Ovary (tissue), 9 donors: ENCODE results near the gene CACNA1F. TPM values are rescaled to one million over a fixed set of nuclear protein-coding genes. Genes with fewer than 3 reads are reported as not detected.

Experiments used
- DNase-seq, 5 donors: peaks; one replicate each; pipeline ENCODE4 v3.0.0-alpha.2; 2019 to 2020
- H3K27ac ChIP-seq, 2 donors: fragments of 200-600 bp; one replicate each; pipeline versions ENCODE4 v1.5.1 to v1.8.0; 2019 to 2022
- H3K27me3 ChIP-seq: fragments of 200-600 bp; one replicate; pipeline ENCODE4 v1.8.0; 2022
- H3K36me3 ChIP-seq: fragments of 200-600 bp; sonication (generic); one replicate; pipeline ENCODE4 v1.5.1; 2019
- H3K4me1 ChIP-seq: one replicate; pipeline ENCODE4 v1.8.1; 2013; ENCODE audit warnings: mild to moderate bottlenecking, moderate library complexity; ENCODE audit not compliant: insufficient read depth
- H3K4me3 ChIP-seq: fragments of 200-600 bp; sonication (generic); one replicate; pipeline ENCODE4 v1.5.1; 2017
- H3K9me3 ChIP-seq, 2 donors: fragments of 200-600 bp in 1 of 2; sonication (generic) in 1 of 2; one replicate each; pipeline versions ENCODE4 v1.5.1 to v1.8.1; 2013 to 2019; ENCODE audit warnings: mild to moderate bottlenecking in 1 of 2, moderate library complexity in 1 of 2
- CTCF ChIP-seq, 3 donors: fragments of 450-650 bp in 2 of 3; fragments of 200-600 bp in 1 of 3; IDR thresholded peaks; one replicate each; pipeline versions ENCODE4 v1.5.1 to v1.8.0; 2016 to 2022; ENCODE audit warnings: antibody characterized with exemption in 3 of 3, mild to moderate bottlenecking in 1 of 3
- EP300 ChIP-seq: sonication (generic); formaldehyde crosslinking; IDR thresholded peaks from one replicate; pipeline ENCODE4 v1.6.1; 2017; ENCODE audit warnings: antibody characterized with exemption
- POLR2A ChIP-seq: fragments of 450-650 bp; IDR thresholded peaks from one replicate; pipeline ENCODE4 v1.6.1; 2017; ENCODE audit warnings: antibody characterized with exemption, mild to moderate bottlenecking, moderate library complexity
- WGBS, 3 donors: extraction: QIAGEN DNeasy Blood & Tissue Kit in 1 of 3; methylation state at CpG; one replicate each; pipeline versions ENCODE4 v1.1.5 to v1.1.7; 2013 to 2017; 5-methylcytosine and 5-hydroxymethylcytosine counted together
- intact Hi-C, 4 donors: fragments of 100-400 bp; cut with DNase I; formaldehyde crosslinking; loops; one replicate each; pipeline versions ENCODE4 v1.11.0 to v1.15.1; 2022 to 2023
- polyA plus RNA-seq, 2 donors: library from polyadenylated mRNA; stranded (reverse); fragments of 200-250 nt in 1 of 2; fragments of 350-450 nt in 1 of 2; fragmentation: Illumina TruSeq in 1 of 2; extraction: RNeasy Lipid Tissue Mini Kit (QIAGEN cat#74804) in 1 of 2; gene quantifications; one replicate each; pipeline ENCODE4 v1.2.3, GENCODE V29; 2013 to 2014
- total RNA-seq, 7 donors: library from RNA; depleted of rRNA in 2 of 7; stranded (reverse); fragments of >200 nt in 2 of 7; fragmentation: NEBNext Ultra II Directional in 3 of 7; extraction: Animal tissue kit (Norgen Biotek cat#: 25700) in 3 of 7; gene quantifications; one replicate each; pipeline versions ENCODE4 v1.1.0 to v1.2.4, GENCODE V29; 2016 to 2023
- donor health status: DM: no; HTN: no; CAD: no; lungs with moderate emphysema.
- donor health status: DM: no; HTN: no; CAD: no.
- donor health status: Bipolar disorder and iron deficiency.
- donor health status: DM: yes; HTN: yes; CAD: no.
- donor health status: DM: no; HTN: no; CAD: no.
- donor health status: DM: yes; HTN: yes; CAD: no.

Gene CACNA1F
- total and polyA plus RNA-seq, 9 donors = 0.02 to 0.32 (median 0.15) TPM; not detected in 2

DNA sequence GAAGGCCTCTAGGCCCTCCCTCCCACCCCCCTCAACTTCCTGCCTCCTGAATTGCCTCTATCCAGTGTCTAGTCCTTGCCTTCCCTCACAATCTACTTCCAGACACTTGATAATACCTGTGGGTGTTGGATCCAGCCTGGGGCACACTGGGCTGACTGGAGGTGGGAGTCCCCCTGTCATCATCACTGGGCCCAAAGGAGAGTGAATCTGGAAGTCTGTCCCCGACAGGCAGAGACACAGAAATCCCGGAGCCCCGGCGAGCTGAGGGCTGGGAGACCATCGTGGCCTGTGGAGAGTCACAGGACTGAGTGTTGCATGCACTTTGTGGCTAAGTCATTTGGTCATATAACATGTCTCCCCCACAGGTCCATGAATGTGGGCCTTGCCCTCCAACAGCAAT is 24.7 kb downstream of the CACNA1F start:
- intact Hi-C loops = no loop called here
- WGBS, 3 donors = 84 to 95% (median 87%) methylated on average over 5 of the region's 5 CpGs
- Histone ChIP-seq H3K4me1 (no peaks in the 10 kb centered on the region), H3K36me3 (no peaks in the 10 kb centered on the region), H3K27ac (no peak overlapping the region), H3K4me3 (no peak overlapping the region), H3K9me3 (no peaks in the 10 kb centered on the region), H3K27me3 (no peaks in the 10 kb centered on the region)
- TF ChIP-seq CTCF (IDR thresholded peaks at IDR 0.05) (no peak), EP300 (no peak), POLR2A (no peak)
- no peak for DNase-seq

DNA sequence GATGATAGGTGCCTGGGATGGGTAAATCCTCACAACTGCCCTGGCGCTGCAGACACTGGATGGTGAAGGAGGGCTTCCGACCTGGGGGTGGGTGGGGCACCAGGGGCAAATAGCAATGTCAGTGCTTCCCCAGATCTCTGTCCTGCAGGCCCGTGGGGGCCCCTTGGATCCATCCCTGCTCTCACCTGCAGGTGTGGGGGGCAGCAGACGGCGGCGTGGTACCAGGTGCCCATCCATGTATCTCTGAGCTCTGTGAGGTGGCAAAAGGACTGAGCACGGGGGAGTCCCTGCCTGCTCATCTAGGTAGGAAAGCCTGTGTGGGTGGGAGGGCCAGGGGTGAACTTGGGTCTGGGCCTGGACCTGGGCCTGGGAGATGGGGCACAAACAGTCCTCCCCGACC is 26.6 kb downstream of the CACNA1F start:
- no peaks in the 10 kb centered on the region for H3K36me3 ChIP-seq
- no peaks in the 10 kb centered on the region for H3K9me3 ChIP-seq
- 73 to 82% (median 78%) methylated on average over 8 of the region's 8 CpGs for WGBS, 3 donors
- H3K4me1 ChIP-seq = no peaks in the 10 kb centered on the region
- intact Hi-C loops = no loop called here
- TF ChIP-seq EP300 = no peak
- no peak for TF ChIP-seq CTCF (IDR thresholded peaks at IDR 0.05)
- no peak for TF ChIP-seq POLR2A
- H3K4me3 ChIP-seq = no peak overlapping the region
- H3K27ac ChIP-seq = no peak overlapping the region
- no peaks in the 10 kb centered on the region for H3K27me3 ChIP-seq
- no peak for DNase-seq

GRCh38 chrX:49205443-49205842 is 27.7 kb downstream of the CACNA1F start:
- Histone ChIP-seq H3K27me3 (no peaks in the 10 kb centered on the region), H3K36me3 (no peaks in the 10 kb centered on the region), H3K9me3 (no peaks in the 10 kb centered on the region), H3K4me3 (no peak overlapping the region), H3K27ac (no peak overlapping the region), H3K4me1 (no peaks in the 10 kb centered on the region)
- TF ChIP-seq EP300 (no peak), CTCF (IDR thresholded peaks at IDR 0.05) (no peak), POLR2A (no peak)
- DNase-seq = no peak
- WGBS, 3 donors = 72 to 80% (median 76%) methylated on average over 13 of the region's 13 CpGs
- intact Hi-C loops = no loop called here

GRCh38 chrX:49204709-49205108 is 28.4 kb downstream of the CACNA1F start:
- Histone ChIP-seq H3K27ac (no peak overlapping the region), H3K27me3 (no peaks in the 10 kb centered on the region)
- intact Hi-C loops = no loop called here

More at GRCh38 chrX:49204709-49205108, 28.4 kb downstream of the CACNA1F start:
- no peak overlapping the region for H3K4me3 ChIP-seq
- 37 to 44% (median 37%) methylated on average over 4 of the region's 4 CpGs for WGBS, 3 donors
- no peaks in the 10 kb centered on the region for H3K9me3 ChIP-seq
- no peaks in the 10 kb centered on the region for H3K4me1 ChIP-seq
- no peak for DNase-seq
- H3K36me3 ChIP-seq = no peaks in the 10 kb centered on the region
- TF ChIP-seq EP300 = no peak
- TF ChIP-seq POLR2A = no peak
- no peak for TF ChIP-seq CTCF (IDR thresholded peaks at IDR 0.05)
